ENCODE measurements around the gene CA10. TPM values are rescaled to one million over a fixed set of nuclear protein-coding genes. Genes with fewer than 3 reads are reported as not detected.

Gene CA10
- total RNA-seq, 4 donors from 2014 or later, result 0.96 to 4.1 (median 1.1) TPM; not detected in 1

DNA sequence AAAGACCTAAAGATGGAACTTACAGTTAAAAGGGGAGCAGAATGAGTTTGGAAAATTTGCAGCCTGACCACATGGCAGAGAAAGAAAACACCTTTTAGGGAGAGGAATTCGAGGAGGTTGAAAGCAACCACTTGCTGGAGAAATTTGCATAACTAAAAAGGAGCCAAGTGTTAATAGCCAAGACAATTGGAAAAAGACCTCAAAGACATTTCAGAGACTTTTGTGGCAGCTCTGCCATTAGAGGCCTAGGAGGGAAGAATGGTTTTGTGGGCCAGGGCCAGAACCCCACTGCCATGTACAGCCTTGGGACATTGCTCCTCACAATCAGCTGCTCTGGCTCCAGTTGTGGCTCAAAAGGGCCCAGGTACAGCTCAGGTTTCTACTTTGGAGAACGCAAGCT, 559.7 kb downstream of the CA10 start:
- intact Hi-C loops (cut with DNase I; ENCODE audit: low total_unique reads) (loop anchor here (10.0 kb wide), 1 partner anchor 64 kb away; no protein-coding TSS in a partner anchor), in situ Hi-C loops (cut with MboI; ENCODE audit: low pct_ligation_motif_present in 1 of 4, low pct_unique_long_range_greater_than_20kb in 1 of 4, low sequenced_read_pairs in 3 of 4) (no loop called here)
- WGBS, 2 donors (ENCODE audit: low coverage in 1 of 2), result 9 to 63% methylated on average over 1 to 2 of the region's 2 CpGs
- no peak overlapping the region for H3K27ac ChIP-seq
- TF ChIP-seq POLR2AphosphoS5 (IDR thresholded peaks at IDR 0.05) (no peak), EP300 (IDR thresholded peaks at IDR 0.05; ENCODE audit: low read depth) (no peak)
- TF ChIP-seq, protein P1, sequence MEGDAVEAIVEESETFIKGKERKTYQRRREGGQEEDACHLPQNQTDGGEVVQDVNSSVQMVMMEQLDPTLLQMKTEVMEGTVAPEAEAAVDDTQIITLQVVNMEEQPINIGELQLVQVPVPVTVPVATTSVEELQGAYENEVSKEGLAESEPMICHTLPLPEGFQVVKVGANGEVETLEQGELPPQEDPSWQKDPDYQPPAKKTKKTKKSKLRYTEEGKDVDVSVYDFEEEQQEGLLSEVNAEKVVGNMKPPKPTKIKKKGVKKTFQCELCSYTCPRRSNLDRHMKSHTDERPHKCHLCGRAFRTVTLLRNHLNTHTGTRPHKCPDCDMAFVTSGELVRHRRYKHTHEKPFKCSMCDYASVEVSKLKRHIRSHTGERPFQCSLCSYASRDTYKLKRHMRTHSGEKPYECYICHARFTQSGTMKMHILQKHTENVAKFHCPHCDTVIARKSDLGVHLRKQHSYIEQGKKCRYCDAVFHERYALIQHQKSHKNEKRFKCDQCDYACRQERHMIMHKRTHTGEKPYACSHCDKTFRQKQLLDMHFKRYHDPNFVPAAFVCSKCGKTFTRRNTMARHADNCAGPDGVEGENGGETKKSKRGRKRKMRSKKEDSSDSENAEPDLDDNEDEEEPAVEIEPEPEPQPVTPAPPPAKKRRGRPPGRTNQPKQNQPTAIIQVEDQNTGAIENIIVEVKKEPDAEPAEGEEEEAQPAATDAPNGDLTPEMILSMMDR (IDR thresholded peaks at IDR 0.05), result no peak
- H3K4me1 ChIP-seq, result no peaks in the 10 kb centered on the region
- no peaks in the 10 kb centered on the region for H3K9me3 ChIP-seq
- no peak for DNase-seq
- no peaks in the 10 kb centered on the region for H3K36me3 ChIP-seq
- no peak overlapping the region for H3K4me3 ChIP-seq
- no peaks in the 10 kb centered on the region for H3K27me3 ChIP-seq

DNA sequence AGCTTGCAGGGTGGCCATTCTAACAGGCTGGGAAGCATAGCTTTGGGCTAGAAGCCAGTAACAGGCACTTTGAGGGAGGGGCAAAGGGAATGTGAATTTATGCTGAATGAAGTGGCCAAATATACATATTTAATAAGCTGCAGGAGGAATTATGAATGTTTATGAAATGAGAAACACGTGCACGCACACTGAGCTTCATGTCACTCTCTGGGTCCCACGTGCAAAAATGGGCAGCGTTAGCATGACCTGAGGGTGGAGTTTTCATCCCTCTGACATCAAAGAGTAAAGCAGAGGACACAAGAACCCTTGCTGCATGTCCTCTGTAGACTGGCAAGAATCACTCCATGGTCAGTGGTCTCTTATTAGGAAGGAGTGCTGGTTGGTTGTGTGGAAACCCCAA, 561.2 kb downstream of the CA10 start:
- no peak overlapping the region for H3K27ac ChIP-seq
- intact Hi-C loops (cut with DNase I; ENCODE audit: low total_unique reads), result loop anchor here (10.0 kb wide), 1 partner anchor 63 kb away; no protein-coding TSS in a partner anchor
- H3K27me3 ChIP-seq, result no peaks in the 10 kb centered on the region
- 89% methylated on average over 4 of the region's 4 CpGs; no CpG with 5 or more reads in 1 of the 2 donors for WGBS, 2 donors (ENCODE audit: low coverage in 1 of 2)
- H3K4me3 ChIP-seq, result no peak overlapping the region
- H3K4me1 ChIP-seq, result no peaks in the 10 kb centered on the region
- no peaks in the 10 kb centered on the region for H3K9me3 ChIP-seq
- DNase-seq, result no peak
- TF ChIP-seq EP300 (IDR thresholded peaks at IDR 0.05; ENCODE audit: low read depth), result no peak
- TF ChIP-seq POLR2A (IDR thresholded peaks at IDR 0.05), result no peak
- TF ChIP-seq POLR2AphosphoS5 (IDR thresholded peaks at IDR 0.05), result no peak
- TF ChIP-seq, protein P1 (IDR thresholded peaks at IDR 0.05), result no peak
- in situ Hi-C loops (cut with MboI; ENCODE audit: low pct_ligation_motif_present in 1 of 4, low pct_unique_long_range_greater_than_20kb in 1 of 4, low sequenced_read_pairs in 3 of 4), result no loop called here
- H3K36me3 ChIP-seq, result no peaks in the 10 kb centered on the region

DNA sequence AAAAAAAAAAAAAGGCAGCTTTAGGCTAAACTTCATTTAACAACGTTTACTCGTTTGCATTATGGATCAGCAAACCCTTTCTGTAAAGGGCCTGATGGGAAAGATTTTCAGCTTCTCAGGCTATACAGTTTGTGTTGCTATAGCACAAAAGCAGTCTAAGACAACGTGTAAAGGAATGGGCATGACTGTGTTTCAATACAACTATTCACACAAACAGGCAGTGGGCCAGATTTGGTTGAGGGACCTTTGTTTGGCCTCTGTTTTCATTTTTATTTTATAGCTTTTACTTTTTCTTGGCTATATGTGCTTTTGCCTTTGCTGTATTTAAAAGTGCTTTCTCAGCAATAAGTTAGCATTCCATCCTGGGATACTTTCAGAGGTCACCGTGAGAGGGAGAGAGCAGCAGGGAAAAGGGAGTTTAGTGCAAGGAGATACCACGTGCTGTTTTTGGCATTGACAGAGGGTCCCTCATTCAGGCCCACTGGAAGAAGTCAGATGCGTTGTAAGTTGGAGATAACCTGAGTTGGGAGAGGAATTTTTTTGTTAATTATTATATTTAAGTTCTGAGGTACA, 562.6 kb downstream of the CA10 start:
- Histone ChIP-seq H3K4me3 (no peak overlapping the region), H3K27me3 (no peaks in the 10 kb centered on the region), H3K36me3 (no peaks in the 10 kb centered on the region), H3K4me1 (no peaks in the 10 kb centered on the region), H3K27ac (no peak overlapping the region), H3K9me3 (no peaks in the 10 kb centered on the region)
- in situ Hi-C loops (cut with MboI; ENCODE audit: low pct_ligation_motif_present in 1 of 4, low pct_unique_long_range_greater_than_20kb in 1 of 4, low sequenced_read_pairs in 3 of 4), result no loop called here
- intact Hi-C loops (cut with DNase I; ENCODE audit: low total_unique reads), result loop anchor here (10.0 kb wide), 1 partner anchor 61 kb away; no protein-coding TSS in a partner anchor
- no peak for DNase-seq
- TF ChIP-seq POLR2AphosphoS5 (IDR thresholded peaks at IDR 0.05) (no peak), EP300 (IDR thresholded peaks at IDR 0.05; ENCODE audit: low read depth) (no peak), POLR2A (IDR thresholded peaks at IDR 0.05) (no peak)
- TF ChIP-seq, protein P1 (IDR thresholded peaks at IDR 0.05), result no peak
- WGBS, 2 donors (ENCODE audit: low coverage in 1 of 2), result 49 to 58% methylated on average over 4 to 6 of the region's 6 CpGs

DNA sequence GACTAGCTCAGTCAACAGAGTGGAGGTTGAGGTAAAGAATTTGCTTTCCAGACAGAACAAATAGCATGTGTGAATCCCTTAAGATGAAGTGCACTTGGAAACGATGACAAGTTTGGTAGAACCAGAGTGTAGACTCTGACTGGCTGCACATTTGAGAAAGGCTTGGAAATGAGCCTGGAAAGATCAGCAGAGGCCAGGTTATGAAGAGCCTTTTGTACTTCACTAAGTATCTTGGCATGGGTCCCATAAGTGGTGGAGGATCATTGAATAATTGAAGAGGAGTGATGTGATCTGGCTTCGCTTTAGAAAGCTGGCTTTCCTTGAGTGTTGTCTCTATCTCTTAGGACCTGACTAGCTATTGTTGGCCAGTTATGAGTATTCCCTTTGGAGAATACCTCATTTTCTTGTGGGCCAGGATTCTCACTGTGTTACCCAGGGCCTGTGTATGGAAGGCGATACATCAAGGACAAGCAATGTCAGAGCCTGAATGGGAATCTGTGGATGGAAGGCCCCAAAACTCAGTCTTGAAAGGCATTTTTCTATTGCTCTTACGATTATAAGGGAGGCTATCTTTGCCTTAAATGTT, 568.4 kb downstream of the CA10 start:
- WGBS, 2 donors (ENCODE audit: low coverage in 1 of 2), result 78 to 86% methylated on average over 4 of the region's 4 CpGs
- Histone ChIP-seq H3K9me3 (peaks cover 0 to 4% of the 10 kb centered on the region in 2 donors), H3K4me3 (no peak overlapping the region), H3K4me1 (no peaks in the 10 kb centered on the region), H3K36me3 (no peaks in the 10 kb centered on the region), H3K27me3 (no peaks in the 10 kb centered on the region), H3K27ac (no peak overlapping the region)
- no peak for DNase-seq
- intact Hi-C loops (cut with DNase I; ENCODE audit: low total_unique reads) (loop anchor here (10.0 kb wide), 1 partner anchor 55 kb away; no protein-coding TSS in a partner anchor), in situ Hi-C loops (cut with MboI; ENCODE audit: low pct_ligation_motif_present in 1 of 4, low pct_unique_long_range_greater_than_20kb in 1 of 4, low sequenced_read_pairs in 3 of 4) (no loop called here)
- TF ChIP-seq POLR2A (IDR thresholded peaks at IDR 0.05), result no peak
- TF ChIP-seq, protein P1 (IDR thresholded peaks at IDR 0.05), result no peak
- no peak for TF ChIP-seq POLR2AphosphoS5 (IDR thresholded peaks at IDR 0.05)
- TF ChIP-seq EP300 (IDR thresholded peaks at IDR 0.05; ENCODE audit: low read depth), result no peak

Data from transverse colon (tissue), 4 donors.